K562 (cell line): Measurements from ENCODE around the gene SERPINA1. TPM values are rescaled to one million over a fixed set of nuclear protein-coding genes. Genes with fewer than 3 reads are reported as not detected.

ENCODE experiments used
- ATAC-seq: fragments of 200-7000 bp; cut with Tn5 transposase; 3 replicates; pipeline ENCODE4 v1.9.1; 2020; ENCODE audit warnings: moderate library complexity
- BruUV-seq: library from RNA; stranded (reverse); fragments of 400-500 nt; replicated peaks from 2 replicates; lab custom pipeline; 2021; lab: Mats Ljungman, UMichigan
- CTCF ChIA-PET: fragments of 300-600 bp; formaldehyde crosslinking; extraction: SDS; loops from one replicate; lab custom pipeline; 2021; ENCODE audit warnings: low intra/inter-chr PET ratio; lab: Yijun Ruan, JAX
- POLR2A ChIA-PET: fragments of 300-600, 350-650 bp; sonication (Branson Sonifier 250); formaldehyde crosslinking; extraction: SDS; loops from one replicate; lab custom pipeline; 2021; ENCODE audit warnings: antibody characterized with exemption, inconsistent platforms; lab: Yijun Ruan, JAX
- DNase-seq, 4 experiments: peaks; one replicate each; pipeline versions ENCODE4 v3.0.0 to v3.0.0-alpha.2; 2011 to 2018; ENCODE audit warnings: low spot score in 3 of 4, mixed read lengths in 3 of 4; ENCODE audit errors: extremely low read depth in 1 of 4
- FAIRE-seq: peaks from 2 replicates; lab custom pipeline; 2011; peaks lifted over from hg19 to GRCh38; lab: Jason Lieb, UNC
- H2AFZ ChIP-seq: 2 replicates; pipeline ENCODE4 v1.6.0; 2011; ENCODE audit warnings: low read depth, low read length, control low read depth, inconsistent platforms
- H3K27ac ChIP-seq: fragments of 200-600 bp; 3 replicates; pipeline ENCODE4 v1.8.0; 2011; ENCODE audit warnings: low read depth, mild to moderate bottlenecking, control low read depth, inconsistent platforms, low read length, moderate library complexity, mixed read lengths; ENCODE audit errors: extremely low read depth
- H3K27me3 ChIP-seq, 2 experiments: fragments of 300-600 bp in 1 of 2; 2 replicates in 1 of 2; 3 replicates in 1 of 2; pipeline versions ENCODE4 v1.6.0 to v1.8.0; 2011; ENCODE audit warnings: inconsistent platforms in 2 of 2, low read length in 2 of 2, mild to moderate bottlenecking in 1 of 2, mixed read lengths in 1 of 2, moderate library complexity in 1 of 2; ENCODE audit not compliant: control insufficient read depth in 2 of 2, insufficient read depth in 2 of 2
- H3K36me3 ChIP-seq: fragments of 300-600 bp; 3 replicates; pipeline ENCODE4 v1.8.0; 2011; ENCODE audit warnings: mild to moderate bottlenecking, low read length, inconsistent platforms; ENCODE audit not compliant: control insufficient read depth, insufficient read depth
- H3K4me1 ChIP-seq, 2 experiments: fragments of 200-600 bp in 1 of 2; replicated peaks in 1 of 2; 2 replicates in 1 of 2; 3 replicates in 1 of 2; pipeline versions ENCODE4 v1.5.1 to v1.8.0; 2011; ENCODE audit warnings: inconsistent platforms in 2 of 2, low read length in 2 of 2, mild to moderate bottlenecking in 1 of 2, mixed read lengths in 1 of 2, moderate library complexity in 1 of 2; ENCODE audit not compliant: control insufficient read depth in 2 of 2, insufficient read depth in 2 of 2
- H3K4me2 ChIP-seq: 2 replicates; pipeline ENCODE4 v1.6.1; 2011; ENCODE audit warnings: low read length, control low read depth, inconsistent platforms, mixed read lengths; ENCODE audit not compliant: insufficient read depth
- H3K4me3 ChIP-seq: fragments of 200-600 bp; sonication (generic), shearing (Covaris generic); 2 replicates; pipeline ENCODE4 v1.5.1; 2016; ENCODE audit warnings: control low read depth, inconsistent platforms
- H3K79me2 ChIP-seq: fragments of 200-600 bp; 3 replicates; pipeline ENCODE4 v1.8.0; 2011; ENCODE audit warnings: low read length, inconsistent platforms; ENCODE audit not compliant: control insufficient read depth, insufficient read depth
- H3K9ac ChIP-seq, 2 experiments: 2 replicates each; pipeline versions ENCODE4 v1.6.0 to v1.6.1; 2011; ENCODE audit warnings: low read depth in 2 of 2, low read length in 2 of 2, control low read depth in 1 of 2, inconsistent platforms in 1 of 2, mild to moderate bottlenecking in 1 of 2, mixed read lengths in 1 of 2; ENCODE audit not compliant: insufficient read depth in 1 of 2
- H3K9me1 ChIP-seq: one replicate; pipeline ENCODE4 v1.6.0; 2011; ENCODE audit warnings: inconsistent platforms, mild to moderate bottlenecking, low read length, moderate library complexity; ENCODE audit not compliant: control insufficient read depth, insufficient read depth
- H3K9me3 ChIP-seq: replicated peaks from 2 replicates; pipeline ENCODE4 v1.5.1; 2011; ENCODE audit warnings: low read depth, low read length, inconsistent platforms; ENCODE audit not compliant: control insufficient read depth, insufficient read depth
- H4K20me1 ChIP-seq: replicated peaks from 2 replicates; pipeline ENCODE4 v1.6.1; 2011; ENCODE audit warnings: low read length, inconsistent platforms, mixed read lengths; ENCODE audit not compliant: control insufficient read depth, insufficient read depth
- CTBP1 ChIP-seq: fragments of 450-650 bp; IDR thresholded peaks from 2 replicates; pipeline ENCODE4 v1.6.1; 2016; ENCODE audit warnings: borderline replicate concordance
- FOXM1 ChIP-seq, 2 experiments: fragments of 450-650 bp in 1 of 2; sonication (generic) in 1 of 2; formaldehyde crosslinking in 1 of 2; IDR thresholded peaks; 2 replicates each; pipeline versions ENCODE4 v1.6.1 to v1.9.0; 2017 to 2022; ENCODE audit warnings: low read depth in 2 of 2, mild to moderate bottlenecking in 2 of 2, missing genetic modification reagents in 1 of 2, moderate library complexity in 1 of 2
- IFI16 ChIP-seq: fragments of 250-450 bp; sonication (Bioruptor Pico); IDR thresholded peaks from 2 replicates; pipeline ENCODE4 v2.1.2; 2022; ENCODE audit warnings: mild to moderate bottlenecking, inconsistent platforms
- MBD1 ChIP-seq: fragments of 250-450 bp; sonication (Bioruptor Pico); IDR thresholded peaks from 2 replicates; pipeline ENCODE4 v1.8.0; 2022; ENCODE audit warnings: inconsistent platforms
- NCOR1 ChIP-seq: fragments of 450-650 bp; IDR thresholded peaks from 2 replicates; pipeline ENCODE4 v1.6.1; 2016; ENCODE audit warnings: mild to moderate bottlenecking, moderate library complexity
- SNRNP70 ChIP-seq: fragments of 200-400 bp; formaldehyde crosslinking; optimal IDR thresholded peaks from 2 replicates; pipeline ENCODE3; 2017; ENCODE audit warnings: low read depth, low read length
- TBP ChIP-seq: optimal IDR thresholded peaks from 2 replicates; pipeline ENCODE3; 2011; ENCODE audit warnings: low read depth, low read length, improper control_type of control experiment
- ZNF318 ChIP-seq, 2 experiments: fragments of 450-650 bp; IDR thresholded peaks; 2 replicates each; pipeline ENCODE4 v1.6.1; 2016; ENCODE audit warnings: mild to moderate bottlenecking in 2 of 2, borderline replicate concordance in 1 of 2, low read depth in 1 of 2, moderate library complexity in 1 of 2
- WGBS: fragments of 100-300 bp; shearing (Covaris generic); methylation state at CpG from one replicate; pipeline ENCODE4 v1.1.6; 2016; ENCODE audit warnings: low coverage, mixed read lengths; ENCODE audit not compliant: insufficient coverage; ENCODE audit errors: missing lambda C conversion rate; 5-methylcytosine and 5-hydroxymethylcytosine counted together
- in situ Hi-C: fragments of 300-500 bp; cut with MboI; formaldehyde crosslinking; loops from 4 replicates; pipeline ENCODE4 v1.15.0; 2018; ENCODE audit warnings: inconsistent platforms, mixed read lengths
- intact Hi-C: fragments of 100-400 bp; cut with micrococcal nuclease; formaldehyde crosslinking; loops from 2 replicates; pipeline ENCODE4 v1.14.2; 2022
- polyA plus RNA-seq, 8 experiments: library from polyadenylated mRNA; depleted of rRNA in 4 of 8; stranded (reverse) in 5 of 8; unstranded in 3 of 8; fragments of >200 nt; fragmentation: Nextera tagmentation in 2 of 8; fragmentation: Illumina TruSeq in 1 of 8; extraction: Ambion mirVana in 2 of 8; extraction: Trizol in 1 of 8; gene quantifications; 2 replicates each; pipeline versions ENCODE4 v1.2.1 to v1.2.3, GENCODE V29; 2011 to 2014; ENCODE audit warnings: inconsistent platforms in 1 of 8, missing spikeins in 1 of 8
- total RNA-seq, 7 experiments: library from RNA; depleted of rRNA in 6 of 7; stranded (reverse); fragments of >200 nt in 6 of 7; fragmentation: Illumina TruSeq in 2 of 7; extraction: Trizol in 2 of 7; gene quantifications; 2 replicates each; pipeline versions ENCODE4 v1.2.1 to v1.2.3, GENCODE V29; 2011 to 2021; ENCODE audit warnings: low replicate concordance in 1 of 7
- TF ChIP-seq, protein P1 (sequence below): fragments of 200-400 bp; formaldehyde crosslinking; IDR thresholded peaks from 2 replicates; pipeline ENCODE4 v1.6.1; 2017; ENCODE audit warnings: mild to moderate bottlenecking, low read depth, low read length, moderate library complexity

Gene SERPINA1
- total and polyA plus RNA-seq, 9 of the 15 experiments (the other 6 are each of a cell fraction or from before 2014, with no cell fraction given), result 4.1 TPM; not detected in 8

DNA sequence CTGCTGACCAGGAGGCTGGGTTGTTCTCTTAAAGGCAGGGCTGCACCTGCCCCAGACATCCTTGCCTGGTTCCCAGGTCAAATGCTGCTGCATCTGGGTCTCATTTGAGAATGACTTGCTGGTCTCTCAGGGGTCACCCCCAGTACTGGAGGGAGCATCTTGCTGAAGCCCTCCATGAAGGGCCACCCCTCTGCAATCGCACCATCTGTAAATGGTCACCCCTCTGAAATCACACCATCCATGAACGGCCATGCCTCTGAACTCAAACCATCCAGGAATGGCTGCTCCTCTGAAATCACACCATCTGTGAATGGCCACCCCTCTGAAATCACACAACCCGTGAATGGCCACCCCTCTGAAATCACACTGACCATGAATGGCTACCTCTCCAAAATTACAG lies 58.0 kb downstream of the SERPINA1 start:
- DNase-seq (no peak), FAIRE-seq (no peak), ATAC-seq (no peak)
- BruUV-seq, result no TSS peak
- POLR2A ChIA-PET, result no interaction called here
- 0% methylated on average over 3 of the region's 3 CpGs for WGBS
- Histone ChIP-seq H2AFZ (no peak overlapping the region), H3K4me2 (no peak overlapping the region), H4K20me1 (no peaks in the 10 kb centered on the region), H3K9me3 (no peaks in the 10 kb centered on the region), H3K36me3 (no peaks in the 10 kb centered on the region), H3K4me3 (no peak overlapping the region), H3K79me2 (no peaks in the 10 kb centered on the region), H3K27ac (no peak overlapping the region), H3K4me1 (no peaks in the 10 kb centered on the region), H3K9ac (no peak overlapping the region), H3K9me1 (no peaks in the 10 kb centered on the region), H3K27me3 (no peaks in the 10 kb centered on the region)
- in situ Hi-C loops, result no loop called here
- CTCF ChIA-PET, result no interaction called here
- intact Hi-C loops, result no loop called here
- TF ChIP-seq NCOR1, result no peak
- no peak for TF ChIP-seq CTBP1
- TF ChIP-seq ZNF318 (IDR thresholded peaks at IDR 0.05; ENCODE audit: borderline replicate concordance in 1 of 2, low read depth in 1 of 2), result no peak
- no peak for TF ChIP-seq MBD1 (CRISPR knock-in tag)
- no peak for TF ChIP-seq SNRNP70
- no peak for TF ChIP-seq TBP
- no peak for TF ChIP-seq FOXM1 (IDR thresholded peaks at IDR 0.05; ENCODE audit: low read depth)
- no peak for TF ChIP-seq FOXM1 (CRISPR knock-in tag; IDR thresholded peaks at IDR 0.05; ENCODE audit: low read depth)
- TF ChIP-seq, protein P1, sequence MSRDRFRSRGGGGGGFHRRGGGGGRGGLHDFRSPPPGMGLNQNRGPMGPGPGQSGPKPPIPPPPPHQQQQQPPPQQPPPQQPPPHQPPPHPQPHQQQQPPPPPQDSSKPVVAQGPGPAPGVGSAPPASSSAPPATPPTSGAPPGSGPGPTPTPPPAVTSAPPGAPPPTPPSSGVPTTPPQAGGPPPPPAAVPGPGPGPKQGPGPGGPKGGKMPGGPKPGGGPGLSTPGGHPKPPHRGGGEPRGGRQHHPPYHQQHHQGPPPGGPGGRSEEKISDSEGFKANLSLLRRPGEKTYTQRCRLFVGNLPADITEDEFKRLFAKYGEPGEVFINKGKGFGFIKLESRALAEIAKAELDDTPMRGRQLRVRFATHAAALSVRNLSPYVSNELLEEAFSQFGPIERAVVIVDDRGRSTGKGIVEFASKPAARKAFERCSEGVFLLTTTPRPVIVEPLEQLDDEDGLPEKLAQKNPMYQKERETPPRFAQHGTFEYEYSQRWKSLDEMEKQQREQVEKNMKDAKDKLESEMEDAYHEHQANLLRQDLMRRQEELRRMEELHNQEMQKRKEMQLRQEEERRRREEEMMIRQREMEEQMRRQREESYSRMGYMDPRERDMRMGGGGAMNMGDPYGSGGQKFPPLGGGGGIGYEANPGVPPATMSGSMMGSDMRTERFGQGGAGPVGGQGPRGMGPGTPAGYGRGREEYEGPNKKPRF, result no peak
- no peak for TF ChIP-seq IFI16 (CRISPR knock-in tag)
